Neural progenitor cell (in vitro differentiated cells): ENCODE results near the gene TNFSF18.

Experiments used
- EZH2 ChIP-seq: fragments of 200-600 bp; sonication (generic); IDR thresholded peaks from 2 replicates; pipeline ENCODE4 v1.6.1; 2017; ENCODE audit warnings: antibody characterized with exemption, mild to moderate bottlenecking, moderate library complexity
- EZH2phosphoT487 ChIP-seq: fragments of 200-600 bp; sonication (generic); IDR thresholded peaks from 2 replicates; pipeline ENCODE4 v1.6.1; 2017; ENCODE audit warnings: antibody characterized with exemption
- TF ChIP-seq, protein P1 (sequence below): fragments of 200-600 bp; sonication (generic); IDR thresholded peaks from 2 replicates; pipeline ENCODE4 v1.5.1; 2017; ENCODE audit warnings: antibody characterized with exemption, mild to moderate bottlenecking

GRCh38 chr1:173024543-173024942, 26.2 kb downstream of the TNFSF18 start:
- TF ChIP-seq, protein P1, sequence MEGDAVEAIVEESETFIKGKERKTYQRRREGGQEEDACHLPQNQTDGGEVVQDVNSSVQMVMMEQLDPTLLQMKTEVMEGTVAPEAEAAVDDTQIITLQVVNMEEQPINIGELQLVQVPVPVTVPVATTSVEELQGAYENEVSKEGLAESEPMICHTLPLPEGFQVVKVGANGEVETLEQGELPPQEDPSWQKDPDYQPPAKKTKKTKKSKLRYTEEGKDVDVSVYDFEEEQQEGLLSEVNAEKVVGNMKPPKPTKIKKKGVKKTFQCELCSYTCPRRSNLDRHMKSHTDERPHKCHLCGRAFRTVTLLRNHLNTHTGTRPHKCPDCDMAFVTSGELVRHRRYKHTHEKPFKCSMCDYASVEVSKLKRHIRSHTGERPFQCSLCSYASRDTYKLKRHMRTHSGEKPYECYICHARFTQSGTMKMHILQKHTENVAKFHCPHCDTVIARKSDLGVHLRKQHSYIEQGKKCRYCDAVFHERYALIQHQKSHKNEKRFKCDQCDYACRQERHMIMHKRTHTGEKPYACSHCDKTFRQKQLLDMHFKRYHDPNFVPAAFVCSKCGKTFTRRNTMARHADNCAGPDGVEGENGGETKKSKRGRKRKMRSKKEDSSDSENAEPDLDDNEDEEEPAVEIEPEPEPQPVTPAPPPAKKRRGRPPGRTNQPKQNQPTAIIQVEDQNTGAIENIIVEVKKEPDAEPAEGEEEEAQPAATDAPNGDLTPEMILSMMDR, result no peak
- TF ChIP-seq EZH2phosphoT487 (no peak), EZH2 (no peak)
